HepG2 (cell line): ENCODE results near the gene SNRNP27. TPM values are rescaled to one million over a fixed set of nuclear protein-coding genes. Genes with fewer than 3 reads are reported as not detected.

Experiments
- AHDC1 ChIP-seq: sonication (generic); formaldehyde crosslinking; IDR thresholded peaks from 2 replicates; pipeline ENCODE4 v1.5.1; 2020; ENCODE audit warnings: mild to moderate bottlenecking, missing genetic modification reagents, borderline replicate concordance
- ARID3A ChIP-seq: IDR thresholded peaks from 2 replicates; pipeline ENCODE4 v1.6.1; 2012; ENCODE audit warnings: low read depth, low read length, improper control_type of control experiment
- ARNTL ChIP-seq: sonication (generic); formaldehyde crosslinking; IDR thresholded peaks from 2 replicates; pipeline ENCODE4 v1.4.0; 2020; ENCODE audit warnings: mild to moderate bottlenecking, missing genetic modification reagents
- ETV5 ChIP-seq: IDR thresholded peaks from 2 replicates; pipeline ENCODE4 v1.6.1; 2018; ENCODE audit warnings: missing biosample characterization, missing genetic modification reagents, inconsistent platforms, borderline replicate concordance
- HMGXB4 ChIP-seq, 2 experiments: sonication (generic) in 1 of 2; formaldehyde crosslinking in 1 of 2; IDR thresholded peaks; 2 replicates each; pipeline versions ENCODE4 v1.4.0 to v1.6.1; 2018 to 2020; ENCODE audit warnings: missing genetic modification reagents in 2 of 2, borderline replicate concordance in 1 of 2, low read depth in 1 of 2, mild to moderate bottlenecking in 1 of 2, missing biosample characterization in 1 of 2
- ISL2 ChIP-seq: sonication (generic); formaldehyde crosslinking; IDR thresholded peaks from 2 replicates; pipeline ENCODE4 v1.5.0; 2020; ENCODE audit warnings: missing genetic modification reagents
- MED1 ChIP-seq: sonication (generic); formaldehyde crosslinking; IDR thresholded peaks from 2 replicates; pipeline ENCODE4 v1.4.0; 2020; ENCODE audit warnings: missing genetic modification reagents
- MTF2 ChIP-seq: sonication (generic); formaldehyde crosslinking; IDR thresholded peaks from 2 replicates; pipeline ENCODE4 v1.5.0; 2020; ENCODE audit warnings: missing genetic modification reagents, borderline replicate concordance
- NFE2L2 ChIP-seq: fragments of 150-350 bp; IDR thresholded peaks from 2 replicates; pipeline ENCODE4 v1.6.1; 2014; ENCODE audit warnings: low read length
- SIX4 ChIP-seq: sonication (generic); formaldehyde crosslinking; IDR thresholded peaks from 2 replicates; pipeline ENCODE4 v1.4.0; 2020; ENCODE audit warnings: missing genetic modification reagents
- ZGPAT ChIP-seq: IDR thresholded peaks from 2 replicates; pipeline ENCODE4 v1.6.1; 2016; ENCODE audit warnings: mild to moderate bottlenecking
- ZMYM2 ChIP-seq: sonication (generic); formaldehyde crosslinking; IDR thresholded peaks from 2 replicates; pipeline ENCODE4 v1.8.0; 2022; ENCODE audit warnings: mild to moderate bottlenecking, missing genetic modification reagents
- ZNF468 ChIP-seq: sonication (generic); formaldehyde crosslinking; IDR thresholded peaks from 2 replicates; pipeline ENCODE4 v1.8.0; 2022; ENCODE audit warnings: mild to moderate bottlenecking, moderate library complexity, missing genetic modification reagents
- ZNF703 ChIP-seq: sonication (generic); formaldehyde crosslinking; IDR thresholded peaks from 2 replicates; pipeline ENCODE4 v1.5.1; 2020; ENCODE audit warnings: missing genetic modification reagents, mild to moderate bottlenecking, moderate library complexity, borderline replicate concordance
- ZNF781 ChIP-seq: sonication (generic); formaldehyde crosslinking; IDR thresholded peaks from 2 replicates; pipeline ENCODE4 v1.5.1; 2020; ENCODE audit warnings: borderline replicate concordance, mild to moderate bottlenecking, missing genetic modification reagents; ENCODE audit errors: not compliant biosample characterization
- polyA plus RNA-seq, 8 experiments: library from polyadenylated mRNA; depleted of rRNA in 3 of 8; stranded (reverse) in 7 of 8; unstranded in 1 of 8; fragments of >200 nt; fragmentation: Illumina TruSeq in 4 of 8; extraction: Trizol in 4 of 8; gene quantifications; 2 replicates each; pipeline versions ENCODE4 v1.2.1 to v1.2.3, GENCODE V29; 2011 to 2016; ENCODE audit warnings: low read depth in 4 of 8, missing spikeins in 1 of 8, mixed read lengths in 1 of 8; ENCODE audit not compliant: insufficient read depth in 1 of 8
- total RNA-seq, 5 experiments: library from RNA; depleted of rRNA; stranded (reverse); fragments of >200 nt; fragmentation: Illumina TruSeq; extraction: Trizol; gene quantifications; 2 replicates each; pipeline ENCODE4 v1.2.3, GENCODE V29; 2016; ENCODE audit warnings: low read depth in 1 of 5

The SNRNP27 gene
- total and polyA plus RNA-seq, 2 of the 13 experiments (the other 11 are each of a cell fraction or from before 2014, with no cell fraction given): 49.8 to 54.6 TPM

- TF ChIP-seq HMGXB4 (CRISPR knock-in tag; IDR thresholded peaks at IDR 0.05; ENCODE audit: borderline replicate concordance in 1 of 2, low read depth in 1 of 2): 0 out of 4 replicates have a peak, but pooled peaks of 1 of the 2 experiments have one; percentile 17
- peak; percentile 48 for TF ChIP-seq ZNF781 (CRISPR knock-in tag)
- no peak for TF ChIP-seq MTF2
- TF ChIP-seq ETV5 (CRISPR knock-in tag): peak; percentile 88; the same call in 1 of the 2 replicates
- TF ChIP-seq ZMYM2 (CRISPR knock-in tag): peak; percentile 51; the same call in 1 of the 2 replicates
- 0 out of 2 replicates have a peak, but pooled peaks have one; percentile 14 for TF ChIP-seq ZGPAT
- no peak for TF ChIP-seq ZNF703
- TF ChIP-seq MED1 (CRISPR knock-in tag): peak; percentile 49; the same call in 1 of the 2 replicates
- peak; percentile 62; the same call in 1 of the 2 replicates for TF ChIP-seq AHDC1 (CRISPR knock-in tag)
- 0 out of 2 replicates have a peak, but pooled peaks have one; percentile 54 for TF ChIP-seq ZNF468
- 0 out of 2 replicates have a peak, but pooled peaks have one; percentile 22 for TF ChIP-seq SIX4 (CRISPR knock-in tag)
- TF ChIP-seq ISL2: peak; percentile 48
- TF ChIP-seq NFE2L2: peak; percentile 23; the same call in 1 of the 2 replicates
- TF ChIP-seq ARID3A: peak; percentile 41; the same call in 1 of the 2 replicates
- TF ChIP-seq ARNTL: 0 out of 2 replicates have a peak, but pooled peaks have one; percentile 14
Observed at GRCh38 chr2:69946351-69947324, 52.9 kb downstream of the SNRNP27 start (continued).
